CD4-positive, alpha-beta T cell (primary cell): Measurements from ENCODE around the gene PTPRD. TPM values are rescaled to one million over a fixed set of nuclear protein-coding genes. Genes with fewer than 3 reads are reported as not detected.

Experiments used
- ATAC-seq: fragments of 200-7000 bp; cut with Tn5 transposase; one replicate; pipeline ENCODE4 v1.10.0; 2022; ENCODE audit warnings: mild to moderate bottlenecking; ENCODE audit not compliant: poor library complexity
- CTCF ChIA-PET: fragments of 350-600 bp; sonication (Branson Sonifier 250); formaldehyde crosslinking; loops from one replicate; lab custom pipeline; 2021; ENCODE audit warnings: antibody characterized with exemption, inconsistent platforms; lab: Charles Lee
- POLR2A ChIA-PET: fragments of 350-600 bp; sonication (Branson Sonifier 250); formaldehyde crosslinking; loops from one replicate; lab custom pipeline; 2021; ENCODE audit warnings: antibody characterized with exemption, inconsistent platforms; lab: Charles Lee
- DNase-seq, 14 experiments: peaks; one replicate each; pipeline ENCODE4 v3.0.0-alpha.2; 2013 to 2020; ENCODE audit warnings: mixed read lengths in 2 of 14
- H3K27ac ChIP-seq, 2 donors: one replicate each; pipeline versions ENCODE4 v1.5.1 to v1.7.0; 2013; ENCODE audit warnings: low read length in 2 of 2, low read depth in 1 of 2, mild to moderate bottlenecking in 1 of 2
- H3K27me3 ChIP-seq, 2 experiments: 1 replicate in 1 of 2; 2 replicates in 1 of 2; pipeline versions ENCODE4 v1.6.1 to v1.7.0; 2013; ENCODE audit warnings: low read length in 2 of 2, control low read depth in 1 of 2, mild to moderate bottlenecking in 1 of 2, moderate library complexity in 1 of 2; ENCODE audit not compliant: insufficient read depth in 2 of 2, control insufficient read depth in 1 of 2
- H3K36me3 ChIP-seq: one replicate; pipeline ENCODE4 v1.6.1; 2013; ENCODE audit warnings: low read length, control low read depth; ENCODE audit not compliant: insufficient read depth
- H3K4me1 ChIP-seq: one replicate; pipeline ENCODE4 v1.6.1; 2013; ENCODE audit warnings: low read length, control low read depth; ENCODE audit not compliant: insufficient read depth
- H3K4me3 ChIP-seq: one replicate; pipeline ENCODE4 v1.5.1; 2013; ENCODE audit warnings: mild to moderate bottlenecking, low read length, moderate library complexity
- H3K9me3 ChIP-seq, 2 experiments: 1 replicate in 1 of 2; 2 replicates in 1 of 2; pipeline versions ENCODE4 v1.6.1 to v1.7.0; 2013; ENCODE audit warnings: low read length in 2 of 2, mild to moderate bottlenecking in 2 of 2, control low read depth in 1 of 2, moderate library complexity in 1 of 2; ENCODE audit not compliant: control insufficient read depth in 1 of 2, insufficient read depth in 1 of 2
- H3K27ac Mint-ChIP-seq: one replicate; pipeline ENCODE4 v1.8.0; 2020; ENCODE audit warnings: mixed read lengths
- H3K27me3 Mint-ChIP-seq: one replicate; pipeline ENCODE4 v1.8.0; 2021; ENCODE audit warnings: mixed read lengths
- H3K36me3 Mint-ChIP-seq: one replicate; pipeline ENCODE4 v1.8.0; 2021; ENCODE audit warnings: low read depth, mixed read lengths
- H3K4me1 Mint-ChIP-seq: one replicate; pipeline ENCODE4 v1.8.0; 2021; ENCODE audit warnings: low read depth, mixed read lengths
- H3K4me3 Mint-ChIP-seq: one replicate; pipeline ENCODE4 v1.8.0; 2020; ENCODE audit warnings: mild to moderate bottlenecking, mixed read lengths
- H3K9me3 Mint-ChIP-seq: one replicate; pipeline ENCODE4 v1.8.0; 2020; ENCODE audit warnings: mixed read lengths
- intact Hi-C, 2 experiments: fragments of 100-400 bp; cut with DNase I in 1 of 2; cut with micrococcal nuclease in 1 of 2; formaldehyde crosslinking; loops; one replicate each; pipeline versions ENCODE4 v1.15.1 to v1.9.0; 2023 to 2025; cut with DNase I, micrococcal nuclease
- total RNA-seq, 174 experiments: library from RNA in 2 of 174; stranded (reverse) in 2 of 174; gene quantifications; one replicate each; pipeline ENCODE4 v1.2.3 and lab custom pipeline; 2021 to 2026
- TF ChIP-seq, protein P1 (sequence below): fragments of 200-600 bp; IDR thresholded peaks from one replicate; pipeline ENCODE4 v1.8.0; 2022; ENCODE audit warnings: antibody characterized with exemption, mild to moderate bottlenecking

PTPRD gene
- total RNA-seq, 2 experiments from 2014 or later = not detected

DNA sequence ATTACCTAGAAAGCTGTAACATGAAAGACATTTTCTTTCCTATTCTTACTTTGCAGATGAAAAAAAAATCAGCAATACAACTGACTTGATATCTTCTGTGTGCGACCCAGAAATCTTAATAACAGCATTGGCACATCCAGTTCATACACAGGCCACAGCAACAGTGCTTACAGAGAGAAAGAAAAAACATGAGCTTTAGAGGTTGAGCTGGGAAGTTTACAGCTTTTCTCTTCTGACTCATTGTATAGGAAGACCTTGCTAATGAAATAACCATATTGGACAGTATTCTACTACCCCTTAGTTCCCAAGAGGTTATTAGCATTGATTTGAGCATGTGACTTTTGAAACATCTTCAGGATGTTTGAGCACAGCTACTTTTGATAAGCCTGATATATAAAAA lies 1779.8 kb downstream of the PTPRD start:
- Histone ChIP-seq H3K4me1 (no peaks in the 10 kb centered on the region), H3K4me3 (no peak overlapping the region), H3K27me3 (no peaks in the 10 kb centered on the region), H3K36me3 (no peaks in the 10 kb centered on the region), H3K9me3 (no peaks in the 10 kb centered on the region), H3K27ac (no peak overlapping the region)
- ATAC-seq = no peak
- Mint-ChIP-seq H3K36me3 (no peaks in the 10 kb centered on the region), H3K4me3 (no peak overlapping the region), H3K9me3 (no peaks in the 10 kb centered on the region), H3K27ac (no peak overlapping the region), H3K27me3 (no peaks in the 10 kb centered on the region), H3K4me1 (no peaks in the 10 kb centered on the region)
- CTCF ChIA-PET = no interaction called here
- intact Hi-C loops = no loop called here
- POLR2A ChIA-PET = no interaction called here
- no peak for DNase-seq
- TF ChIP-seq, protein P1, sequence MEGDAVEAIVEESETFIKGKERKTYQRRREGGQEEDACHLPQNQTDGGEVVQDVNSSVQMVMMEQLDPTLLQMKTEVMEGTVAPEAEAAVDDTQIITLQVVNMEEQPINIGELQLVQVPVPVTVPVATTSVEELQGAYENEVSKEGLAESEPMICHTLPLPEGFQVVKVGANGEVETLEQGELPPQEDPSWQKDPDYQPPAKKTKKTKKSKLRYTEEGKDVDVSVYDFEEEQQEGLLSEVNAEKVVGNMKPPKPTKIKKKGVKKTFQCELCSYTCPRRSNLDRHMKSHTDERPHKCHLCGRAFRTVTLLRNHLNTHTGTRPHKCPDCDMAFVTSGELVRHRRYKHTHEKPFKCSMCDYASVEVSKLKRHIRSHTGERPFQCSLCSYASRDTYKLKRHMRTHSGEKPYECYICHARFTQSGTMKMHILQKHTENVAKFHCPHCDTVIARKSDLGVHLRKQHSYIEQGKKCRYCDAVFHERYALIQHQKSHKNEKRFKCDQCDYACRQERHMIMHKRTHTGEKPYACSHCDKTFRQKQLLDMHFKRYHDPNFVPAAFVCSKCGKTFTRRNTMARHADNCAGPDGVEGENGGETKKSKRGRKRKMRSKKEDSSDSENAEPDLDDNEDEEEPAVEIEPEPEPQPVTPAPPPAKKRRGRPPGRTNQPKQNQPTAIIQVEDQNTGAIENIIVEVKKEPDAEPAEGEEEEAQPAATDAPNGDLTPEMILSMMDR = no peak

DNA sequence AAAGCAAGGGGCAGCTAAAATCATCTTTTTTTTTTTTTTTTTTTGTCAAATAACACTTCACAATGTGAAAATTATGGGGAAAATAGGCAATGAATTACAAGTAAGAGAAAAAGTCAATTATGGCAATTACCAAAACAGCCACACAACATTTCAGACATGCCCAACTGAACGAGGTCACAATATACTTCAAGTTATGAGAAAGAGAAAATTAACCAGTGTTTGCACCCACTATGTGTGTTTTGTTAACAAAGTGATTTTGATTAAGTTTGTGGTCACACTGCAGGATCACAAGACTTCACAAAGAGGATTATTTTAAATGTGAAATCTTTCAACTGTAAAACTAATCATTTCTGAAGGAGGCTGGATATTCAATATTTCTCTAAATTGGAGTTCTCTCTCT lies 1780.4 kb downstream of the PTPRD start:
- Mint-ChIP-seq H3K4me1 (no peaks in the 10 kb centered on the region), H3K9me3 (no peaks in the 10 kb centered on the region), H3K36me3 (no peaks in the 10 kb centered on the region), H3K27me3 (no peaks in the 10 kb centered on the region), H3K27ac (no peak overlapping the region), H3K4me3 (no peak overlapping the region)
- no peaks in the 10 kb centered on the region for H3K36me3 ChIP-seq
- TF ChIP-seq, protein P1 = no peak
- intact Hi-C loops = no loop called here
- H3K4me3 ChIP-seq = no peak overlapping the region
- ChIA-PET CTCF (interaction anchor here (0.7 kb wide), 1 partner anchor 436 kb away, joined by 4 read pairs; no protein-coding TSS in a partner anchor), POLR2A (no interaction called here)
- ATAC-seq (no peak), DNase-seq (no peak)
- no peak overlapping the region for H3K27ac ChIP-seq
- no peaks in the 10 kb centered on the region for H3K27me3 ChIP-seq
- H3K4me1 ChIP-seq = no peaks in the 10 kb centered on the region
- H3K9me3 ChIP-seq = no peaks in the 10 kb centered on the region

DNA sequence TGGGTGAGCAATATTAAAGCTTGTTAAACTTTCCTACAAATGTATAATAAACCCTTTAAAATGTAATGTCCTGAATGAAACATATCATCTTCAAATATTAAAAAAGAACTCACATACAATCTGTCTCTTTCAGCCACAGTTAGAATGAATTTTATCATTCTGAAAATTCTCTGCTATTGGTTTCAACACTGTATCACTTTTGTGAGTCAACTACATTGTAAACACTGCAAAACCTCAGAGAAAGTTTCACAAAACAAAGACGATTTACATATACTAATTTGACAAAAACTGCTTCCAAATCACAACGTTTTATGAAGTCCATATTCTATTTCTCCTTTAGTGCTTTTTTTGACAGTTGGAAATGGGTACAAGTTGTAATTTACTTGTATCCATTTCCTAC lies 1781.2 kb downstream of the PTPRD start:
- ChIA-PET POLR2A (no interaction called here), CTCF (interaction anchor here (0.7 kb wide), 1 partner anchor 436 kb away, joined by 4 read pairs; no protein-coding TSS in a partner anchor)
- Histone ChIP-seq H3K27ac (no peak overlapping the region), H3K9me3 (no peaks in the 10 kb centered on the region), H3K27me3 (no peaks in the 10 kb centered on the region), H3K4me3 (no peak overlapping the region), H3K4me1 (no peaks in the 10 kb centered on the region), H3K36me3 (no peaks in the 10 kb centered on the region)
- H3K4me1 Mint-ChIP-seq = no peaks in the 10 kb centered on the region
- H3K27ac Mint-ChIP-seq = no peak overlapping the region
- DNase-seq (no peak), ATAC-seq (no peak)
- TF ChIP-seq, protein P1 = no peak
- no peaks in the 10 kb centered on the region for H3K36me3 Mint-ChIP-seq
- no peak overlapping the region for H3K4me3 Mint-ChIP-seq
- H3K27me3 Mint-ChIP-seq = no peaks in the 10 kb centered on the region
- no peaks in the 10 kb centered on the region for H3K9me3 Mint-ChIP-seq
- intact Hi-C loops = no loop called here
